GM18867 (cell line): Measurements from ENCODE around the gene TMEM220.
A peak's percentile ranks its signal among the peaks of the same experiment; 100 is the strongest.

Experiments used
- ATAC-seq: cut with Tn5 transposase; IDR thresholded peaks from one replicate; pipeline ENCODE4 v1.9.1; 2021; ENCODE audit warnings: mild to moderate bottlenecking, moderate library complexity; ENCODE audit not compliant: unreplicated experiment

TMEM220 gene

GRCh38 chr17:10729334-10730193 is at the start of gene TMEM220:
Gene TMEM220 (minus strand): TSS chr17:10730023. CDS start chr17:10729851, 172 bp downstream.
- ATAC-seq: peak; percentile 66

- ATAC-seq: no peak
Measured at GRCh38 chr17:10779609-10780008, 49.8 kb upstream of the TMEM220 start.

GRCh38 chr17:10777890-10778289 is 48.1 kb upstream of the TMEM220 start:
- ATAC-seq: no peak

- no peak for ATAC-seq
Measured at GRCh38 chr17:10777131-10777807, 47.4 kb upstream of the TMEM220 start.

GRCh38 chr17:10776381-10776780 is 46.6 kb upstream of the TMEM220 start:
- no peak for ATAC-seq

GRCh38 chr17:10775740-10776356 is 46.0 kb upstream of the TMEM220 start:
- no peak for ATAC-seq

GRCh38 chr17:10775058-10775457 is 45.2 kb upstream of the TMEM220 start:
- no peak for ATAC-seq

GRCh38 chr17:10773391-10773790 is 43.6 kb upstream of the TMEM220 start:
- ATAC-seq: no peak

GRCh38 chr17:10772425-10773380 is 42.9 kb upstream of the TMEM220 start:
- no peak for ATAC-seq

GRCh38 chr17:10771148-10771547 is 41.3 kb upstream of the TMEM220 start:
- no peak for ATAC-seq

GRCh38 chr17:10769840-10770239 is 40.0 kb upstream of the TMEM220 start:
- no peak for ATAC-seq

- ATAC-seq: no peak
Measured at GRCh38 chr17:10768750-10769251, 39.0 kb upstream of the TMEM220 start.

- ATAC-seq: no peak
Measured at GRCh38 chr17:10767232-10767631, 37.4 kb upstream of the TMEM220 start.

- no peak for ATAC-seq
Measured at GRCh38 chr17:10762037-10762436, 32.2 kb upstream of the TMEM220 start.

GRCh38 chr17:10761281-10761680 is 31.5 kb upstream of the TMEM220 start:
- ATAC-seq: no peak

GRCh38 chr17:10758062-10758461 is 28.2 kb upstream of the TMEM220 start:
- ATAC-seq: no peak

- no peak for ATAC-seq
Measured at GRCh38 chr17:10757647-10758046, 27.8 kb upstream of the TMEM220 start.

- ATAC-seq: no peak
Measured at GRCh38 chr17:10757067-10757466, 27.2 kb upstream of the TMEM220 start.

GRCh38 chr17:10756619-10757018 is 26.8 kb upstream of the TMEM220 start:
- ATAC-seq: no peak

GRCh38 chr17:10756185-10756584 is 26.4 kb upstream of the TMEM220 start:
- no peak for ATAC-seq
